Activated CD4-positive, alpha-beta T cell treated with anti-CD3 and anti-CD28 coated beads for 24 hours (primary cell): ENCODE data around the gene SFTPA2.
"Not testable (repeated sequence)": the region's sequence is repeated elsewhere in the genome, so short reads cannot be mapped to it uniquely, and the experiment has no call there.

Experiments
- DNase-seq, 2 donors: peaks; one replicate each; pipeline ENCODE4 v3.0.0-alpha.2; 2020; ENCODE audit warnings: low read depth in 2 of 2

Gene SFTPA2

DNA sequence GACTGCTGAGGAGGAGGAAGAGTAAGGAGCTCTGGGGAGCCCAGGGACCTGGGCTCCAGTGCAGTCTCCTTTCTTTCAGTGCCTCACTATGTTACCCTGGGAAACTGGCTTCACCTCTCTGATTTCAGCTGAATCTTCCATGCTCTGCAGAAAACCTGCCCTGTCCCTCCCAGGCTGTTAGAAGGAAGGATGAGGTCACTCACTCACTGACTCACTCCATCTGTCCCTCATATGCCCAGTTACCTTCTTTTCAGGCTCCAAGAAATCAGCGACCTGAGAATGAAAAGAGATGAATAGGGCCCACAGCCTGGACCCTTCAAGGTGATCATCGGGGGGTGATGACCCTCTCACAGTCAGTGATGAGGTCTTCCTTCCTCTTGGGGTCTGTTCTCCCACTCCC is 481 bp downstream of the SFTPA2 start:
- no peak for DNase-seq

GRCh38 chr10:79556961-79557360 is 3.2 kb downstream of the SFTPA2 start:
- DNase-seq = not testable (repeated sequence)

DNA sequence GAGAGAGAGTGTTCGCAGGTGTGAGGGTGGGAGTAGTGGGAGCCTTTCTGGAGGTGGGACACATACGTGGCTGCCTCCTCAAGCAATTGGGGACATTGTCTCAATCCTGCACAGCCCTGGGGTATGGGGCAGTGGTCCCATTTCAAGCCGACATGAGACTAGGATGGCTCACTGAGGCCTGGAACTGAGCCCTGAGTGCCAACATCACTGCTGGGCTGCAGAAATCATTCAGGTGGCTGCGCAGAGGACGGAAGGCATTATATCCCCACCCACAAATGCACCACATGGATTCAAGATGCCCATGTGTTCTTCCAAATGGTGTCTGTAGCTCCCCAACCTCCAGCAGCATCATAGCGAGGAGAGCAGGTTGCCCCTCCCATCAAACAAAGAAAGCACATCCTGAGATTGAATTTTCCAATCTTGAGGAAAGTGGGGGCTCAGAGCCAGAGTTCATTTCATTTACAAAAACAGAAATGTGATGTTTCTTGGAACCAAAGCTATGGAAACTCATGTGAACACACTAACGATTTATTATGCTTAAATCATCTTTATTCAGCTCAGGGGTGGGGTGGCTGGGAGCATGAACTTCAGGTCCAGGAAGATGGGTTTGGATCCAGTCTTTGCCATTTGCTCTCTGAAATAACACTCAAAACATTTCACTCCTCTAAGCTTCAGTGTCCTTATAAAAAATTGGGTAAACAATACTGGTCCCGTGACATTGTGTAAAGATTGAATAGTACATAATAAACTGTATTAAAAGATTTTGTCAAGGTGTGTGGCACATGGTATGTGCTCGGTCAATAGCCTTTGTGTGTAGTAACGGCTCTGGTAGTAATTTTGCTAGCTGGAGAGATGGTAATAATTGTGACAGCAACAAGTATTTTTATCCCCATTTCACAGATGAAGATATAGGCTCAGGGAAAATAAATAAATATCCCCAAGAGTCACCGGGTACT is 4.6 kb downstream of the SFTPA2 start:
- DNase-seq = no peak

DNA sequence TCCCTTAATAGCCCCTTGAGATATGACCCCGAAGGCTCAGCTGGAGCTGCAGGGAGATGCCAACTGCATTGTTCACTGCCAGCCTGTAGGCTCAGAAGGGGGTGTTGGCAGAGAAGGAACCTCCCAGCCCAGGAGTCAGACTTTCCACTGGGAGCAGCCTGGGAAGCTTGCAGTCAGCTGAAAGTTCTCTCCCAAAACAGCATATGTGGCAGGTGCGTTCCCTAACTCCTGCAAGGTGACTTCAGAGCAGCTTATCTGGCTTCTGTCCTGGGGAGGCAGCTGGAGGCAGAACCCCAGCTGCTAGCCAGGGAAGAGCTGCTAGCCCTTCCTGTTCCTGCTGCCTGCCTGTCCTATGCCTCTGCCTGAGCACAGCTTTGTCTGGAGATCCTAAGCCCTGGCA is 8.1 kb downstream of the SFTPA2 start:
- DNase-seq = no peak

DNA sequence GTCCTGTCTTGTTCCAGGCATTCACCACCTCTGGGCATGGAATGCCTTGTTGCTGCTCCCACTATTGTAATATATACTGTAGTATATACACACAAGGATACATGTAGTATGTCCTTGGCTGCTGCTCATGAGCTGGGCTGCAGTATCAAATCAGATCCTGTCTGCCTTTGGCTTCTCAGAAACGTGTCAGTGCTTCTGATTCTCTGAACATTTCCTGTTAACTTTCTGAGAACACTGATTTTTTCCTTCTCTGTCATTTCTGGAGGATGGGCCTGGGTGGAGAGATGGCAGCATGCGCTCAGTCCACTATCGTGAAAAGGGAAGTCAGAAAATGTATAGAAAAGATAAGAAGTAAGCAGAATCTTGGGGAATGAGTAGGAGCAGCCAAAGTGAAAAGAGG is 12.2 kb downstream of the SFTPA2 start:
- DNase-seq = no peak

- not testable (repeated sequence) for DNase-seq
These were observed 13.1 kb downstream of the SFTPA2 start for GRCh38 chr10:79547128-79547527.

- not testable (repeated sequence) for DNase-seq
These were observed 15.1 kb downstream of the SFTPA2 start for GRCh38 chr10:79544926-79545659.

DNA sequence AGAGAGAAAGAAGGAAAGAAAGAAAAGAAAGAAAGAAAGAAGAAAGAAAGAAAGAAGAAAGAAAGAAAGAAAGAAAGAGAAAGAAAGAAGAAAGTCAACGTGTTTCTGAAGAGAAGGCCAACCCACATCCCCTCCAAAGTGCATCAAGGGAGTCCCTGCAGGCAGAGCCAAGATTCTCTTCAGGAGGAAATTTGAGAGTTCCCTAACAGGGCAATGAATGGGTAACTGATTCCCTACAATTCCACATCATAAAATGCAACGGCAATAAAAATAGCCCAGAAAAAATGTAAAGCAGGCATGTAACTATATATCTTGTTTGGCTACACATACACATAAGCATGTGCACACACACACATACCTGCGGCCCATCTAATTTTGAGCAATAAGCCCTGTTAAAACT is 15.8 kb downstream of the SFTPA2 start:
- DNase-seq = not testable (repeated sequence)

GRCh38 chr10:79542626-79543025 is 17.6 kb downstream of the SFTPA2 start:
- no peak for DNase-seq

- not testable (repeated sequence) for DNase-seq
These were observed 19.3 kb downstream of the SFTPA2 start for GRCh38 chr10:79540930-79541329.

- DNase-seq = not testable (repeated sequence)
These were observed 21.9 kb downstream of the SFTPA2 start for GRCh38 chr10:79538311-79538710.

DNA sequence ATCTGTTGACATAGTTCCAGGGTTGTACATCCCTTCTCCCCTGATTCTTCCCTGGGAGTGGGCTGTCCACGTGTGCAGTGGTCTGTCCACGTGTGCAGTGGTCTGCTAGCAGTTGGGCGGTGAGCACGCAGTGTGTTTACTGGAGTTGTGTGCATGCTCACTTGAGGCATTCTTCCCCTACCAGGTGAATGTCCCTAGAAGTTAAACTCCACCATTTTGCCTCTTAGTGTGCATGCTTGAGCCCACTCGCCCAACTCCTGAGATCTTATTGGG is 26.4 kb downstream of the SFTPA2 start:
- DNase-seq = not testable (repeated sequence)

- DNase-seq = not testable (repeated sequence)
These were observed 26.9 kb downstream of the SFTPA2 start for GRCh38 chr10:79533142-79533902.

DNA sequence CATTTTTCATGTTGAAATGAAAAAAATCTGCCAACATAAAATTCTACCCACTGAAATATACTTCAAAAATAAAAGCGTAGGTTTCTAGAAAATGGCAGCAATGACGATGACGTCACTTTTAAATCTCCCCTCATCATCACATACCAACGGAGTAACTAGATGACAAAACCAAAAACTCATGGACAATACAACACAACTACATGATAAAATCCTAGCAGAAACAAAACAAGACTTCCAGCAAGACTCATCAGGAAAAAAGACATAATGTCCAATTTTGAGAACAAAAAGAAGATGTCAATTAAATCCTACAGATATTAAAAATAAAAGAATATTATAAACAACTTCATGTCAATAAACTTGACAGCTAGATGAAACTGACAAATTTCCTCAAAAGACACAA is 31.9 kb downstream of the SFTPA2 start:
- DNase-seq = not testable (repeated sequence)

GRCh38 chr10:79525049-79525710 is 35.0 kb downstream of the SFTPA2 start:
- DNase-seq = not testable (repeated sequence)

- DNase-seq = not testable (repeated sequence)
These were observed 36.9 kb downstream of the SFTPA2 start for GRCh38 chr10:79523157-79523853.

GRCh38 chr10:79522464-79522863 is 37.7 kb downstream of the SFTPA2 start:
- not testable (repeated sequence) for DNase-seq

GRCh38 chr10:79521751-79522150 is 38.5 kb downstream of the SFTPA2 start:
- DNase-seq = not testable (repeated sequence)

- DNase-seq = not testable (repeated sequence)
These were observed 42.6 kb downstream of the SFTPA2 start for GRCh38 chr10:79517567-79517966.

GRCh38 chr10:79516532-79517205 is 43.5 kb downstream of the SFTPA2 start:
- DNase-seq = not testable (repeated sequence)
